Limb (tissue), 2 donors: Measurements from ENCODE around the gene FASTK.

Experiments
- DNase-seq, 2 donors: peaks; one replicate each; pipeline ENCODE4 v3.0.0-alpha.2; 2016; ENCODE audit errors: extremely low spot score in 2 of 2

The FASTK gene

DNA sequence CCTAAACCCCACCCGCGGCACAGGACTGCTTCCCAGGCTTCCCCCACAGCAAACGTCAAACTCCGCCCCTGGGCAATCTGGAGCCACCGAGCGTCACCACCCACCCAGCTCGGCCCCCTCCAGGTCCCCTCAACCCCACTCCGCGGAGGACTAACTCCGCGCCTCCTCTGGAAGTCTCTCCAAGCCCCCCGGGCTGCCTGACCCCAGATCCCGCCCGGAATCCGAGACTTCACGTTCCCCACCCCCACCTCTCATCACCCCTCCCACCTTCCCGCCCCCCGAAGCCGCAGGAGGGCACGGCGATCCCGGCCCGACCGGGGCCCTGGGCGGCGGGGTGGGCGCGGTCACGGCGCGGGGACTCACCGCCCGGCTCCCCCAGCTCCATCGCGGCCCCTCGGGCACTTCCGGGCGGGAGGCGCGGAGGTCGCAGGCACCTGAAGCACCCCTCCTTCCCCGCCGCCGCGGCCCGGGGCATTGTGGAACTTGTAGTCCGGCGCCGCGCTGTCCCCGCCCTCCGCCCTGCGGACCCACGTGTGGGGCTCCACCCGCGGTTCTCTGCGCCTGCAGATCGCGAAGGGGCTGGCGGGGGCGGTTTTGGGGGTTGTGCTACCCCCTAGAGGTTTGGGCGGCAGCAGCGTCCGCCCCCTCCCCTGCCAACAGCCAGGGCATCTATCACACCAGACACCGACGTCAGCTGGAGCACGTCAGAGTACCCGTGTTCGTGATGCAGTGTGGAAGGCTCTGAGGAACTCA is 2.6 kb upstream of the FASTK start, which contains the start of gene TMUB1:
Gene TMUB1 (minus strand): TSS at position 423 of the 753 bp plus-strand sequence. CDS start 930 bp downstream, outside the sequence.
- peak in 1 of 2 donors; percentile 88 for DNase-seq

DNA sequence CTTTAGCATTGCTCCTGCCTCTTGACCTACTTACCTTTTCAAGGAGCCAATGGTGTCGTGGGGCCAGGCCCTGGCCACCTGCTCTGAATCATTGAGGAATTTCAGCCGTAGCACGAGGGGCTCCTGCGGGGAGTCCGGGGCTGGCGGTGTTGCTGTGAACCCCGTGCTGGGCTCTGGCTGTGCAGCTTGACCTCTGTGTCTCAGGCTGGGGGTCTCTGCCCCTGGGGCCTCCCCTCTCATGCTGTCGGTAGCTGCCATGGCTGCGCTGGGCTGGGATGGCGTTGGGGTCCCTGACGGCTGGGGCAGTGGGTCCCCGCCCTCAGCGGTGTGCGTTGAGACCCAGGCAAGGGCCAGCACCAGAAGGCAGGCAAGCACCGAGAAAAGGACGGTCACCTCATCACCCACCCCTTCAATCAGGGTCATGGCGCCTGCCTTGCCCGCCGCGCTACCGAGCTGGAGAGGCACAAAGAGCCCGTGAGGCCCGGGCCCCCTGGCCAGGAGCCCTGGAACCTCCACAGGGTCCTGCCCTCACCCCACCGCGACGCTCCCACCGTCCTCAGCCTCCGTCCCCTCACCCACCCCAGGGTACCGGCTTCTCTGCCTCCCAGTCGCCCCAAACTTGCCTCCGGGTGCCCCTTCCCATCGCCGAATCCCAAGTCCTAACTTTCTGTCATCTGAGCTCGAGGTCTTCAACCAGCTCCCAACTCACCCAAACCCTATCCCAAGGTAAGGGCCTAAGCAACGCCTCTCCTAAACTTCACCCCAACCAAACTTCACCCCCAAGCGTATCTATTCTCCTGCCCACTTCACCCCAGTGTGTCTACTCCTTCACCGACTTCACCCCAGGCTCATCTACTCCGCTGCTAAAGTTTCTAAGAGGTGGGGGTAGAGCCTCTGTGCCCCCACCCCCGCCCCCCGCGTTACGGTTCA is 1.8 kb upstream of the FASTK start:
- DNase-seq = no peak

DNA sequence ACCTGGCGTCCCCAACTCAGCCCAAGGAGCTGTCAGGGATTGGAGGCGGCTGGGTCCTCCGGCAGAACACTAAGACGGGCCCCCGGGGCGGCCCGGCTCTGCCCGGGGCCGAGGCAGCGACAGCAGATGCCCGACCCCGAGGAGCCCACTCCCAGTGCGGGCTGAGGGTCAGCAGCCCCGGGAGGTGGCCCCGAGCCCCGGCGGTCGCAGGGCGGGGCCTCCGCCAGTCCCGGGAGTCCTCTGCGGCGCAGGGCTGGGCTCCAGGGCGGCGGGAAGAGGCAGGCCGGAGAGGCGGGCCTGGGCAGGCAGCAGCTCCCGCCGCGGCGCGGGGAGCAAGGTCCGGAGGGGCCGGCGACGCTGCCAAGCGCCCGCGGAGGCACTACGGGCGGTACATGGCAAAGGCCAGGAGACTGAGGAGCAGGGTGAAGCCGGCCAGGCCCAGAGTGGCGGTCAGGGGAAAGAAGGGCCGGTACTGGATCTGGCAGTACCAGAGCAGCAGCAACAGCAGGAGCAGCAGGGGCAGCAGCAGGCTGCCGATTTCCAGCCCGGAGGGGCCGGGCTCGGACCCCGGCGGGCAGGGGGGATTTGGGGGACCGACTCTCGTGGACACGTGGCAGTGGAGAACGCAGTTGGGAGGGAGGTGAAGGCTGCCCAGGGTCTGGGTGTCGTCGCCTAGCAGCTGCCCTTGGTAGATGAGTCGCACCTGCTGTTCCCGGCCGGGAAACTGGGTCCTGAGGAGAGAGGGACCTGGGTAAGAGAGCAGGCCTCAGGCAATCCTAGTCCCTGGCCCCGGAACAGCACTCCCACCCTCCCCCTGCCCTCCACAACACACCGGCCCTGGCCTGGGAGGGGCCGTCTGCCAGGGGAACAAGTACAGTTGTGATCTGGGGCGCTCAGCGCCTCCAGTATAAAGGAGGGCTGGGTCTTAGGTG is 827 bp upstream of the FASTK start:
- peak in 1 of 2 donors; percentile 61 for DNase-seq

DNA sequence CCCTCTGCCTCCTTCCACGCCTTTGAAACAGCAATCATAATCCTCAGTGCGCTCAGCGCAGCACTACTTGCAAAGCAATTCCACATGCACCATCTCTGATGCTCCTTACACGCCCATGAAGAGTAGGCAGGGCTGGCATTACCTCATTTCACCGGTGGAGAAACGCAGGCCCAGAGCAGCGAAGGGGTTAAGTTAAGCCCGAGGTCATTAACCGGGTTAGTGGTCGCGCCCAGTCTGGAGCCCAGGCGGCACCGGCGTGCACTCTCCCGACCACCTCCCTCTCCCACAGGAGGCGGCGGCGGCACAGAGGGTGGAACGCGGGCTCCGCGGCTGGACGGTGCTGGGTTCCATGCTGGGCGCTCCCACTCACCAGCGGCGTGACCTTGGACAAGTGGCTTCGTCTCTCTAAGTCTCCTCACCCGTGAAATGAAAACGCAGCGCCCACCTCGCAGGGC is 515 bp downstream of the FASTK start:
- peak in 1 of 2 donors; percentile 61 for DNase-seq

DNA sequence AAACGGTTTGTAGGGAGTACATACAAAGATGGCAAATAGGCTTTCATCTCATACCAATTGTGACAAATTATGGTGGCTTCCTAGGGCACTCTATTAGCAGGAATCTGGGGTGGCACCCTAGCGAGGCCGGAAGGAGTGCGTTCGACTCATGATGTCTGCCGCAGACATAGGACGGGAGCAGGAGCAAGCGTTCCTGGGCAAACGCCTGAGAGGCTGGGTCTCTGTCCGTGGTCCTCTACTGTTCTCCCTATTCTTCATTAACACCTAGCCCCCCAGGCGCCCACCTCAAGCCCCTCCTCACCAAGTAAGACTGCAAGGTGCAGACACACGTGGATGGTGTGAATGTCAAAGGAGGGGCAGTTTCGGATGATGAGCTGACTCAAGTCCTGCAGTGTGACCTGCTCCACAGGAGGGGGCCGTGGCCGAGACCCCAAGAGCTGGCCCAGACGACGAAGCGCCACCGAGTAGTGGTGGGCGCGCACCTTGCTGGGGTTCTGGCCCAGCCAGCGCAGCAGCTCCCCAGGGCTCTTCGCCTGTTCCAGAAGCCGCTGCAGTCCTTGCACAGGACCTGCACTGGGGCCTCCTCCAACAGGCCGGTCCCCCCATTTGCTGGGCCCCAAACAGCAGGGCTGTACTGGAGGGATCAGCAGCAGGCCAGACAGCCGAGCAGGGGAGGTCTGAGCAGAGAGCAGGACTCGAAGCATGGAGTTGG is 1.3 kb downstream of the FASTK start:
- peak in 1 of 2 donors; percentile 29 for DNase-seq

DNA sequence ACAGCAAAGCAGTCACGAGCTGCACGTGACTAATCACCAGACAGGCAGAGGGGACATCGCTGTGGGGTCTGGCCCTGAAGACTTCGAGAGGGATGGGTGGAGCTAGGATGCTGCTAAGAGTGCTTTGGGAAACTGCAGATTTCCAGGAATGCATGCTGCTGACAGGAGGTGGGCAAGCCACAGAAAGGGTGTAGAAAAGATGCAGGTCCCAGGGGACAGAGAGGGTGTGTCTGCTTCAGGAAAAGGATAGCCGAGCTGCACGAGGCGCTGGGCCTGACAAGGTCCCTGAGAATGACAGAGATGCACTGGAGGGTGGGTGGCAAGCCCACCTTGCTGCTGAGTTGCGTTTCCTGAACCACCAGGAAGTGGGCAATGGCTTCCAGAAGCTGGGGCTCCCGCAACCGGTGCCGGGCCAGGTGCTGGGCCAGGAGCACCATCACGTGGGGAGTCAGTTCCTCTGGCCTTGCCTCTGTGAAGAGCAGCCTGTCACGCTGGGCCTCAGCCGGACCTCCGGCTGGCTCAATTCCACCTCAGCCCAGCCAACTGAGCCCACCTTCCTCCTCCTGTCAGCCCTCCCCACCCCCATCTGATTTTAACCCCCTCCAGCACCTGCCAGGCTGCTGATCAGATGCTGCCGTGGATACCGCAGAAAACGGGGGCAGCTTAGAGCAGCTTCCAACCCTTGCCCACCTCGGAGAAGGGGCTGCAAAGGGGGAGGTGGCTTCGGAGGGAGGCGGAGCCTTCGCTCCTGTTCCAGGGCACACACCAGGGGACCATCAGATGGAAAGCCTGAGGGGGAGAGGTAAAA is 2.2 kb downstream of the FASTK start:
- DNase-seq = no peak

DNA sequence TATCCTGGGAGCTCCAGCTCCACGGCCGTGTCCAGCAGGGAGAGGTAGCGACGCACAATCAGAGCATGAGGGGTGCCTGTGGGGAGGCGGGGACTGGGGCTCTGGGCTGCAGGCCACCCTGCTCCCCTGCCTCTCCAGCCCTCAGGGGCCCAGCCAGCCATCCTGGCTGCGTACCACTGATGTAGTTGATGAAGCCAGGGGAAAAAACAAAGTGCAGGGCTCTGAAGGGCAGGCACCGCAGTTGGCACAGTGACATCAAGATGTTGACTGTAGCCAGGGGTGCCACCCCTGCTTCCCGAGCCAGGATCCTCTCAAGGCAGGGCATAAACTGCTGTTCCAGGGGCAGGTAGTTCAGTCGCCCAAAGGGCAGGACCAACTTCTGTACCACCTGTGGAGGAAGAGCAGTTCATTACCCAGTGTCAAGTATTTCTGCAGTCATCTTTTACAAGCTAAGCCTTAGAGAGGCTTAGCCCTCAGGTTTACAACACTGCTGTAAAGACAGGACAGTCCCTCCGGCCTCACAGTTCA is 2.8 kb downstream of the FASTK start:
- no peak for DNase-seq

DNA sequence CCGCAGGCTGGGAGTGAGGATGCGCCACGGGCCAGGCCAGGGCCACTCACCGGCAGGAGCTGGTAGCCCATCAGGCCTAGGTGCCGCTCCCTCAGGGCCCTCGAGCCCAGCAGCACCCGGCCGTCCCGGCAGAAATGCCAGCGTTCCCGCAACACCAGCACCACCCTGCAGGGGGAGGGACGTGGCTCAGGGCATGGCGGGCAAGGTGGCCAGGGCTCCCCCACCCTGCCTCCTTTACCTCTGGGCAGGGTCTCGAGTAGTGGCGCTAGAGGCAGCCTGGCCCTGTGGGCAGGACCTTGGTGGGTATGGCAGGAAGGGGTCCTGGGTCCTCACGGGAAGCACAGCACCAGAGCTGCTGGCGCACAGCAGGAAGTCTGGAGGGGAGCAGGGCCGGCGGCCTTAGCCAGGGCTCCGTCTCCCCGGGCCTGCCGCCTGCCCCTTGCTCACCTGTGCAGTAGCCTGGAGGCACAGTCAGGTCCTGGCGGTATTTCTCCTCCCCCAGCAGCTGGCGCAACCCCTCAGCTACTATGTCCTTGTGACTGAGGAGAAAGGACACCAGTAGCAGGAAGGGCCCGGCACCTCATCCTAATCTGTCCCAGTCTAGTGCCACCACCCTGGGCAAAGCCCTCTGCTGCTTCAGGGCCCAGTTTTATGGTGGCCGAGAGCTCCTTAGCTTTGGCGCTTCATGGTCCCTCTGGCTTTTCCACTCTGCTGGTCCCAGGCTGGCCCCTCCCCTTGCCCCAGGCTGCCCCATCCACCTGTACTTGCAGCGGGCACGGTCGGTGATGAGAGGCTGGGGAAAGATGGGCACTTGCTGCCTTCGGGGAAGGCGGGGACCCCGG is 3.5 kb downstream of the FASTK start:
- DNase-seq = no peak

DNA sequence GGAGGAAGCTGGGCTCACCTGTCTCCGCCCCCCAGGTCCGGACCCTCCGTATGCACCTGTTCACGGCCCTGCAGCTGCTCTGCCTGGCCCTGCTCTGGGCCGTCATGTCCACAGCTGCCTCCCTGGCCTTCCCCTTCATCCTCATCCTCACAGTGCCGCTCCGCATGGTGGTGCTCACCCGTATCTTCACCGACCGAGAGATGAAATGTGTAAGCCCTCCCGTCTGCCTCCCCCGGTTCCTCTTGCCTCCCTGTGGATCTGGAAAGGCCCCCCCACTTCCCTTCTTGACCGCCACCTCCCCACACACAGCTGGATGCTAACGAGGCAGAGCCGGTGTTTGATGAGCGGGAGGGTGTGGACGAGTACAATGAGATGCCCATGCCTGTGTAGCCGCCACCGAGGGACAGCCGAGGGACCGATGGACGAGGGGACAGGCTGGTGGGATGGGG is 4.6 kb downstream of the FASTK start:
- DNase-seq = no peak

DNA sequence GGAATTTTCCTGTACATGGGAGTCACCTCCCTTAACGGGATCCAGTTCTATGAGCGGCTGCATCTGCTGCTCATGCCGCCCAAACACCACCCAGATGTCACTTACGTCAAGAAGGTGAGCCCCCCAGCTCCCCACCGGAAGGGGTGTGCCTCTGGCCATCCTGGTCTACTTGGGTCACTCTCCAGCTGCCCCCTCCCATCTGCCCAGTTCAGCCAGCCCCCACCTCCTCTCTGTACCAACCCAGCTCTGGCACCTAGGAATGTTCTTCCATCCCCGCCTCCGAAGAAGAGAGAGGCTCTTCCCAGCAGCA is 5.0 kb downstream of the FASTK start:
- DNase-seq = no peak

DNA sequence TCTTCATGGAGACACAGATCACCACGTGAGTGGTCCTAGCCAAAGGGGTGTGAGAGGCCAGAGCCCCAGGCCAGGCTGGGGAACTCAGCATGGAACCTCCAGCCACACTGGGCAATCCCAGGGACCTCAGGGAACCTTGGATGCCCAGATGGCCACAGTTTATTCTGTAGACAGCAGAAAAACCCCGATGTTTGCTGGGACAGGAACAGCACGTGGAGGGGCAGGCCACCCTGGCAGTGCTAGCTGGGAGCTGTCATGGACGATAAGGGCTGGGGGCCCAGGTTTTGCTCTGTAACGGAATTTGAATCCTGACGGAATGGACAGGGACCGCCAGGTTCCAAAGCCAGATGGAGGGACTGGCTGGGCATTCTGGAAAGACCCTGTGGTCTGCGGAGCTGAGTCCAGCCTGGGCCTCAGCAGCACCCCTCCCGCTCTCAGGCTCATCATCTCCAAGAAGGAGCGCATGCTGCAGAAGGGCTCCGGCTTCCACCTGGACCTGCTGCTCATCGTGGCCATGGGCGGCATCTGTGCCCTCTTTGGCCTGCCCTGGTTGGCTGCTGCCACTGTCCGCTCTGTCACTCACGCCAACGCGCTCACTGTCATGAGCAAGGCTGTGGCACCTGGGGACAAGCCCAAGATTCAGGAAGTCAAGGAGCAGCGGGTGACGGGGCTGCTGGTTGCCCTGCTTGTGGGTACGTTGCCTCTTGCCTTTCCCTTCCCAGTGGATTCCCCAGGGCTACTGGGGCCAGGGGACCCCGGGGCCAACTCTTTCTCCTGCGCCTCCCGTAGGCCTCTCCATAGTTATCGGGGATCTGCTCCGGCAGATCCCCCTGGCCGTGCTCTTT is 5.6 kb downstream of the FASTK start:
- no peak for DNase-seq

DNA sequence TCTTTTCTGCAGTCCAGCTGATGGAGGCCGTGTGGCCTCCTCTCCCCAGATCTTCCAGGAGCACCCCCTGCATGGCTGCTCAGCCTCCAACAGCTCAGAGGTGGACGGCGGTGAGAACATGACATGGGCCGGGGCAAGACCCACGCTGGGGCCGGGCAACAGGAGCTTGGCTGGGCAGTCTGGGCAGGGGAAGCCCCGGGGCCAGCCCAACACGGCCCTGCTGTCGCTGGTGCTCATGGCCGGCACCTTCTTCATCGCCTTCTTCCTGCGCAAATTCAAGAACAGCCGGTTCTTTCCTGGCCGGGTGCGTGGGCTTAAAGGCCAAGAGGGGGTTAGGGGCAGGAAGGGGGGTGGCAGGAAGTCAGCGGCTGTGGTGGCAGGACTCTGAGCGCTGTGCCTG is 6.6 kb downstream of the FASTK start:
- no peak for DNase-seq

DNA sequence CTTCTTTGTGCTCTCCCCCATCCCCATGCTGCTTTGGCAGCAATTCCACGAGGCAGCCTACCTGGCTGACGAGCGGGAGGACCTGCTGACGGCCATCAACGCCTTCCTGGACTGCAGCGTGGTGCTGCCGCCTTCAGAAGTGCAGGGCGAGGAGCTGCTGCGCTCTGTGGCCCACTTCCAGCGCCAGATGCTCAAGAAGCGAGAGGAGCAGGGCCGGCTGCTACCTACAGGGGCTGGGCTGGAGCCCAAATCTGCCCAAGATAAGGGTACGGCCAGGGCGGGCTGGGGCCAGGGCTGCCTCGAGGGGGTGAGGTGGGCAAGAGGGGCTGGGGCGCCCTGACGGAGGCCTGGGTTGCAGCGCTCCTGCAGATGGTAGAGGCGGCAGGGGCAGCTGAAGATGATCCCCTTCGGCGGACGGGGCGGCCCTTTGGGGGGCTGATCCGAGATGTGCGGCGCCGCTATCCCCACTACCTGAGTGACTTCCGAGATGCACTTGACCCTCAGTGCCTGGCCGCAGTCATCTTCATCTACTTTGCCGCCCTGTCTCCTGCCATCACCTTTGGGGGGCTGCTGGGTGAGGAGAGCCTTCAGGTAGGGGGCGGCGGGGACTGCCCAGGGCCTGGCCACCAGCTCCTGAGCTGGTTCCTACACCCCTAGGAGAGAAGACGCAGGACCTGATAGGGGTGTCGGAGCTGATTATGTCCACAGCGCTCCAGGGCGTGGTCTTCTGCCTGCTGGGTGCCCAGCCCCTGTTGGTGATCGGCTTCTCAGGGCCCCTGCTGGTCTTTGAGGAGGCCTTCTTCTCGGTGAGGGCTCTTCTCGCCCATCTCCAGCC is 9.4 kb downstream of the FASTK start:
- DNase-seq = no peak

DNA sequence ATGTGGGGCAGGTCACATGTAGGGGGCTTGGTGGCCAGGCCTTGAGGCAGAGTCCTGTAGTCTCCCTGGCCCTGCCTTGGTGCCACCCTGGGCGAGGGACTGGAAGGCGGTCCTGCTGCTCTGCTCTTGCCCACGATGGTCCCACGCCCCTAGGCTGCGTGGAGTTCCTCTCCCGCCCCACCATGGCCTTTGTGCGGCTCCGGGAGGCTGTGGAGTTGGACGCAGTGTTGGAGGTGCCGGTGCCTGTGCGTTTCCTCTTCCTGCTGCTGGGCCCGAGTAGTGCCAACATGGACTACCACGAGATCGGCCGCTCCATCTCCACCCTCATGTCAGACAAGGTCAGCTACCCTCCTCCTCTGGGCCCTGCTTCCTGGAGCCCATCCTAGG is 10.0 kb downstream of the FASTK start:
- no peak for DNase-seq

DNA sequence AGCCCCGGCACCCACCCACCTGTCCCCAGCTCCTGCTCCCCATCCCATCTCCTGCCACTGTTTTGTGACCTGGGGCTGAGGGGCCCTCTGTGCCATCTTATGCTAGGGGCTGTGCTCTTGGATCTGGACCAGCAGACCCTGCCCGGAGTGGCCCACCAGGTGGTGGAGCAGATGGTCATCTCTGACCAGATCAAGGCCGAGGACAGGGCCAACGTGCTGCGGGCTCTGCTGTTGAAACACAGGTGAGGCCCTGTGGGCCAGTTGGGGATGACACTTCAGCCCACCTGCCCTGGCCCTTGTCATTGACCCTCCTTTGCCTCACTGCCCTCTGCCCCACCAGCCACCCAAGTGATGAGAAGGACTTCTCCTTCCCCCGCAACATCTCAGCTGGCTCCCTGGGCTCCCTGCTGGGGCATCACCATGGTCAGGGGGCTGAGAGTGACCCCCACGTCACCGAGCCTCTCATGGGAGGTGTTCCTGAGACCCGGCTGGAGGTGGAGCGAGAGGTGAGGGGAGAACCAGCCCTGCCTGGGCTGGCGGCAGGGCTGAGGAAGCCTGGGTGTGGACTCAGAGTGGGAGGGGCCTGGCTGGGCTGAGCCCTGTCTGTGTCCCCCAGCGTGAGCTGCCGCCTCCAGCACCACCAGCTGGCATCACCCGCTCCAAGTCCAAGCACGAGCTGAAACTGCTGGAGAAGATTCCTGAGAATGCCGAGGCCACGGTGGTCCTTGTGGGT is 10.6 kb downstream of the FASTK start:
- DNase-seq = no peak

DNA sequence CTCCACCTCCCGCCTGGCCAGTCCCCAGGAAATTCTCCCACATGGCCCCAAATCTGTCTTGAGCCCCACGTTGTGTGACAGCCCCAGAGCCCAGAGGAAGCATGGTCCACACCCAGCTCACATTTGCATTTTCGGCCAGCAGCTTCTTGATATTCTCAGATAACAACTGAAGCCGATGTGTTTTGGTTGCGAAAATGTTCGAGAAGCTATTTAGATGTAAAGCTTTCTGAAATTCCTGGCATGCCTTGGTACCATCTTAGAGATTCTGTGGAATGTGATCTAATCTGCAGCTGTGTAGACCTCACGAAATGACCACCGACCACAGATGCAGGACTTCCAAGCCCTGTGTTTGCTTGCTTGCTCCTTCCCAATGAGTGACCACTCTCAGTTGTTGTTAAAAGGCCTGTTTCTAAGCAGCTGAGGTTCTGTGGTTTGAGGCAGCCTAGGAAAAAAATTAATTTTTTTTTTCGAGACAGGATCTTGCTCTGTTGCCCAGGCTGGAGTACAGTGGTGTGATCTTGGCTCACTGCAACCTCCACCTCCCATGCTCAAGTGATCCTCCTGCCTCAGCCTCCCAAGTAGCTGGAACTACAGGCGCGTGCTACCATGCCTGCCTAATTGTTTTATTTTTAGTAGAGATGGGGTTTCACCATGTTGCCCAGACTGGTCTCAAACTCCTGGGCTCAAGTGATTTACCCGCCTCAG is 12.4 kb downstream of the FASTK start:
- no peak for DNase-seq
